Measurements from ENCODE around the gene TMEM45A.

- TF ChIP-seq CTCF (IDR thresholded peaks at IDR 0.05) (peak; percentile 86 to 96 (median 90)), POLR2A (IDR thresholded peaks at IDR 0.05) (no peak)
These were observed 97.9 kb downstream of the TMEM45A start for GRCh38 chr3:100590114-100590839.

All from heart left ventricle (tissue), 13 donors.